Measurements from ENCODE around the gene FAM177B. TPM values are rescaled to one million over a fixed set of nuclear protein-coding genes. Genes with fewer than 3 reads are reported as not detected.
"Not testable (repeated sequence)": the region's sequence is repeated elsewhere in the genome, so short reads cannot be mapped to it uniquely, and the experiment has no call there.

The FAM177B gene
- total RNA-seq, 1 donor from 2014 or later: not detected

DNA sequence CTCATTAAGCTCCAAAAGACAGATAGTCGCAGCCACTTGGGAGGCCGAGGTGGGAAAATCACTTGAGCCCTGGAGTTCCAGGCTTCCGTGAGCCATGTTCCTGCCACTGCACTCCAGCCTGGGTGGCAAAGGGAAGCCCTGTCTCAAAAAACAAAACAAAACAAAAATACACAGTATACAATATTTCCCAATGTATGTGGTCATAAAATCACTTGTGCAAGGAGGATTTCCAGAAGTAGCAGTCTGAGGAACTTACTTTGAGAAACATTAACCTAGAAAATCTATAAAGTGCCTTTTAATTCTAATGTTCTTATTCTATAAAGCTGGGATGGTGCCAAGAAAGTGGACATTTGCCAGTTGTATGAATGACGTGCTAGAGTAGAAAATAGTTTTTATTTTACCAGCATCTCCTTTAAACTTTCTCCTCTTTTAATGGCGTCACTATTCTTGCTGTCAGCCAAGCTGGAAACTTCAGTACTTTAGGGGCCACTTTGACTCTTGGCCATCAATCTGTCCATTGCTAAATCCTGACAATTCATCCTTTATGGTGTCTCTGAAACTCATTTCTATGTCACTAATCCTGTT, 22.5 kb downstream of the FAM177B start:
- no peak for FAIRE-seq
- no peak for DNase-seq (ENCODE audit: low read depth)

DNA sequence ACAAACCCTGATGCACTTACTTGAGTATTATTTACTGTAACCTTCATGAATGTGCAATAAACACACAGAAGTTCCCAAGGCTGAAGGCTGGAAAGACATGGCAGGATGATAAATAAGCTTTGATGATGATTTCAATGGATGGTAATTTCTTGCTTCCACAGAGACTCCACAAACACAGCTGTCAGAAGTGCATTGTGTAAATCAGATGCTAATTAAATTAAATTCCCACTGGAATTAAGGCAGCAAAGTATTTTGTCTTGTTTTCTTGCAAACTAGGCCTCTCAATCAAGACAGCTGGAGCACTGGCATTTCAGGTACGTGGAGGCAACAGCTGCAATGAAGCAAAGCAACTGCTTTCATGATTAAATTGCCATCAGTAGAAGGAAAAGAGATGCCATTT, 24.1 kb downstream of the FAM177B start:
- Histone ChIP-seq H3K27me3 (ENCODE audit: control insufficient read depth, insufficient read depth, low read length) (no peaks in the 10 kb centered on the region), H3K4me3 (ENCODE audit: low read depth, low read length) (no peak overlapping the region), H3K36me3 (ENCODE audit: control insufficient read depth, insufficient read depth, low read length) (no peaks in the 10 kb centered on the region)
- DNase-seq (ENCODE audit: low read depth) (no peak), FAIRE-seq (no peak)
- TF ChIP-seq, protein P1, sequence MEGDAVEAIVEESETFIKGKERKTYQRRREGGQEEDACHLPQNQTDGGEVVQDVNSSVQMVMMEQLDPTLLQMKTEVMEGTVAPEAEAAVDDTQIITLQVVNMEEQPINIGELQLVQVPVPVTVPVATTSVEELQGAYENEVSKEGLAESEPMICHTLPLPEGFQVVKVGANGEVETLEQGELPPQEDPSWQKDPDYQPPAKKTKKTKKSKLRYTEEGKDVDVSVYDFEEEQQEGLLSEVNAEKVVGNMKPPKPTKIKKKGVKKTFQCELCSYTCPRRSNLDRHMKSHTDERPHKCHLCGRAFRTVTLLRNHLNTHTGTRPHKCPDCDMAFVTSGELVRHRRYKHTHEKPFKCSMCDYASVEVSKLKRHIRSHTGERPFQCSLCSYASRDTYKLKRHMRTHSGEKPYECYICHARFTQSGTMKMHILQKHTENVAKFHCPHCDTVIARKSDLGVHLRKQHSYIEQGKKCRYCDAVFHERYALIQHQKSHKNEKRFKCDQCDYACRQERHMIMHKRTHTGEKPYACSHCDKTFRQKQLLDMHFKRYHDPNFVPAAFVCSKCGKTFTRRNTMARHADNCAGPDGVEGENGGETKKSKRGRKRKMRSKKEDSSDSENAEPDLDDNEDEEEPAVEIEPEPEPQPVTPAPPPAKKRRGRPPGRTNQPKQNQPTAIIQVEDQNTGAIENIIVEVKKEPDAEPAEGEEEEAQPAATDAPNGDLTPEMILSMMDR (IDR thresholded peaks at IDR 0.05; ENCODE audit: insufficient read depth, low read length, severe bottlenecking): no peak

More for the DNA sequence above, 22.5 kb downstream of the FAM177B start:
- Histone ChIP-seq H3K36me3 (ENCODE audit: control insufficient read depth, insufficient read depth, low read length) (no peaks in the 10 kb centered on the region), H3K4me3 (ENCODE audit: low read depth, low read length) (no peak overlapping the region), H3K27me3 (ENCODE audit: control insufficient read depth, insufficient read depth, low read length) (no peaks in the 10 kb centered on the region)
- TF ChIP-seq, protein P1 (IDR thresholded peaks at IDR 0.05; ENCODE audit: insufficient read depth, low read length, severe bottlenecking): no peak

DNA sequence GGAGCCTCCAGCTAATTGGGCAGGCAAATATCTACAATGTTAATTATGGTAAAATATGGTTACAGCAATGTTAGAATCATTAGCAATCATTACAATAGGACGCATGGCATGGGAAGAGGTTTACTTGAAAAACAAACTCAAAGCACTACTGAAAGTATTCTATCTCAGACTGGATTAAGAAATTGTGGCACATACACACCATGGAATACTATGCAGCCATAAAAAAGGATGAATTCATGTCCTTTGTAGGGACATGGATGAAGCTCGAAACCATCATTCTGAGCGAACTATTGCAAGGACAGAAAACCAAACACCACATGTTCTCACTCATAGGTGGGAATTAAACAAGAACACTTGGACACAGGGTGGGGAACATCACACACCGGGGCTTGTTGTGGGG, 25.2 kb downstream of the FAM177B start:
- H3K36me3 ChIP-seq (ENCODE audit: control insufficient read depth, insufficient read depth, low read length); DNase-seq (ENCODE audit: low read depth); FAIRE-seq; H3K4me3 ChIP-seq (ENCODE audit: low read depth, low read length); H3K27me3 ChIP-seq (ENCODE audit: control insufficient read depth, insufficient read depth, low read length): not testable (repeated sequence)

DNA sequence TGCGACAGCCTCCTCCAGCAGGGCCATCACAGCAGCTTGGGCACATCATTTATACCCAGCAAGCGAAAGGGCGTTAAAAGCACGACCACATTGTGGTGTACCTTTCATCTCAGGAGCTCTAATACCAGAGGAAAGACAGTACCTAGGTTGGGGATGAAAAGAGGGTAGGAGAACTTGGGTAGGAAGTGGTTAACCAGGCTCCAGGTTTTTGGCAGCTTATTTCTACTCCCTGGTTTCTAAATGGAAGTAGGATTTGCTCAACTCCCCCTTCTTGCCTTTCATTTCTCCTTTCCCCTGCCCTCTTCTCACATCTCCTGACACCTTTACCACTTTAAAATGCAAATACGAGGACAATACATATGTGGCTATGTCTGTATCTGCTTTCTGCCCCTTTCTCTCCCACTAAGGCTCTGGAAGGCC, 30.2 kb downstream of the FAM177B start:
- DNase-seq (ENCODE audit: low read depth): no peak
- no peaks in the 10 kb centered on the region for H3K27me3 ChIP-seq (ENCODE audit: control insufficient read depth, insufficient read depth, low read length)
- TF ChIP-seq, protein P1 (IDR thresholded peaks at IDR 0.05; ENCODE audit: insufficient read depth, low read length, severe bottlenecking): no peak
- no peak for FAIRE-seq
- no peaks in the 10 kb centered on the region for H3K36me3 ChIP-seq (ENCODE audit: control insufficient read depth, insufficient read depth, low read length)
- no peak overlapping the region for H3K4me3 ChIP-seq (ENCODE audit: low read depth, low read length)

DNA sequence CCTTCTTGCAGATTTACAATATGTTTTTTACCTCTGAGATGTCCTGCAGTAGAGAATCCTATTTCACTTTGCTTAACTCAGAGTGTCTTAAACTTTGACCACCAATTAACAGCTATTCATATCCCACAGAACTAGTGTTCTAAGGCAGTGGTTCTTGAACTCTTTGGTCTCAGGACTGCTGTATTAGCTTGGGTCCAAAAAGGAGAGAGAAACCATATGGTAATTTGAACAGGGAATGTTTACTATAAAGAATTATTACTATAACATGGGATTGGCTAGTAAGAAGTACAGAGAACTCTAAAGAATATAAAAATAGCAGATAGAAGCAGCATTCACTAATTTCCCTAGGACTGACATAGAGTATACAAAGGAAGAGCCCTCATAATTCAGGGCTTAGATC, 31.6 kb downstream of the FAM177B start:
- H3K36me3 ChIP-seq (ENCODE audit: control insufficient read depth, insufficient read depth, low read length): no peaks in the 10 kb centered on the region
- TF ChIP-seq, protein P1 (IDR thresholded peaks at IDR 0.05; ENCODE audit: insufficient read depth, low read length, severe bottlenecking): no peak
- no peaks in the 10 kb centered on the region for H3K27me3 ChIP-seq (ENCODE audit: control insufficient read depth, insufficient read depth, low read length)
- FAIRE-seq (no peak), DNase-seq (ENCODE audit: low read depth) (no peak)
- no peak overlapping the region for H3K4me3 ChIP-seq (ENCODE audit: low read depth, low read length)

DNA sequence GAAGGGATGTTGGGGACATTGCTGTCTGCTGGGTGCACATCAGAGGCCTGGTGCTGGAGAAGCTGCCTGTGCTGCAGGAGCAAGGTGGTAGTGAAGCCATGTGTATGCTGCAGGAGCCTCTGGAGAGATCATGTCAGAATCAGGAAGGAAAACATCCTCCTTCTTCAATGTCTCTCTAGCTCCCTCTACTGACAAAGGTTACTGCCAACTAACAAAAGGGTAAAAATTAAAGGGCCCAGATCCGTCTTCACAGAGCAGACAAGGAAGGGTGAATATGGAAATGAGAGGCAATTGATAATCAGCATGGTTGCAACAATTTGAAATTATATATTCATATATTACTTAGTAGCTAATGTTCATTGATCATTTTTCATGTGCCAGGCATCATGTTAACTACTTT, 32.2 kb downstream of the FAM177B start:
- no peak for DNase-seq (ENCODE audit: low read depth)
- TF ChIP-seq, protein P1 (IDR thresholded peaks at IDR 0.05; ENCODE audit: insufficient read depth, low read length, severe bottlenecking): no peak
- Histone ChIP-seq H3K27me3 (ENCODE audit: control insufficient read depth, insufficient read depth, low read length) (no peaks in the 10 kb centered on the region), H3K4me3 (ENCODE audit: low read depth, low read length) (no peak overlapping the region), H3K36me3 (ENCODE audit: control insufficient read depth, insufficient read depth, low read length) (no peaks in the 10 kb centered on the region)
- no peak for FAIRE-seq
